ENCODE data around the gene RAD51B. TPM values are rescaled to one million over a fixed set of nuclear protein-coding genes. Genes with fewer than 3 reads are reported as not detected.
A peak's percentile ranks its signal among the peaks of the same experiment; 100 is the strongest.

The RAD51B gene
- total RNA-seq, 1 donor from 2014 or later: 28.5 TPM

- intact Hi-C loops (cut with DNase I): no loop called here
- H3K4me3 ChIP-seq: no peak overlapping the region
- H3K9me3 ChIP-seq: no peaks in the 10 kb centered on the region
- no peak overlapping the region for H3K27ac ChIP-seq
- no peaks in the 10 kb centered on the region for H3K27me3 ChIP-seq
- DNase-seq (ENCODE audit: extremely low spot score in 2 of 2): no peak
- peaks cover 53% of the 10 kb centered on the region for H3K4me1 ChIP-seq
- TF ChIP-seq POLR2AphosphoS5 (IDR thresholded peaks at IDR 0.05; ENCODE audit: insufficient read depth in 1 of 2, low read depth in 1 of 2) (peak in 1 of 2 donors; percentile 37), CTCF (IDR thresholded peaks at IDR 0.05) (no peak), POLR2A (IDR thresholded peaks at IDR 0.05) (no peak)
- H3K36me3 ChIP-seq: no peaks in the 10 kb centered on the region
These were observed 353.0 kb downstream of the RAD51B start for GRCh38 chr14:68172627-68173026.

- Histone ChIP-seq H3K36me3 (no peaks in the 10 kb centered on the region), H3K4me1 (peaks cover 50% of the 10 kb centered on the region), H3K27me3 (no peaks in the 10 kb centered on the region), H3K9me3 (no peaks in the 10 kb centered on the region), H3K4me3 (no peak overlapping the region), H3K27ac (peak overlapping the region; percentile 20)
- DNase-seq (ENCODE audit: extremely low spot score in 2 of 2): no peak
- TF ChIP-seq POLR2A (IDR thresholded peaks at IDR 0.05) (no peak), CTCF (IDR thresholded peaks at IDR 0.05) (no peak), POLR2AphosphoS5 (IDR thresholded peaks at IDR 0.05; ENCODE audit: insufficient read depth in 1 of 2, low read depth in 1 of 2) (no peak)
- intact Hi-C loops (cut with DNase I): no loop called here
These were observed 353.8 kb downstream of the RAD51B start for GRCh38 chr14:68173227-68173972.

- no peaks in the 10 kb centered on the region for H3K27me3 ChIP-seq
- DNase-seq (ENCODE audit: extremely low spot score in 2 of 2): no peak
- peaks cover 45% of the 10 kb centered on the region for H3K4me1 ChIP-seq
- no peaks in the 10 kb centered on the region for H3K36me3 ChIP-seq
- intact Hi-C loops (cut with DNase I): no loop called here
- no peak overlapping the region for H3K4me3 ChIP-seq
- TF ChIP-seq CTCF (IDR thresholded peaks at IDR 0.05) (no peak), POLR2AphosphoS5 (IDR thresholded peaks at IDR 0.05; ENCODE audit: insufficient read depth in 1 of 2, low read depth in 1 of 2) (no peak), POLR2A (IDR thresholded peaks at IDR 0.05) (no peak)
- no peak overlapping the region for H3K27ac ChIP-seq
- H3K9me3 ChIP-seq: no peaks in the 10 kb centered on the region
These were observed 354.9 kb downstream of the RAD51B start for GRCh38 chr14:68174446-68174845.

GRCh38 chr14:68176687-68177086 is 357.1 kb downstream of the RAD51B start:
- intact Hi-C loops (cut with DNase I): no loop called here

More at GRCh38 chr14:68176687-68177086, 357.1 kb downstream of the RAD51B start:
- no peak overlapping the region for H3K27ac ChIP-seq
- H3K4me3 ChIP-seq: no peak overlapping the region
- H3K4me1 ChIP-seq: peaks cover 53% of the 10 kb centered on the region
- no peak for DNase-seq (ENCODE audit: extremely low spot score in 2 of 2)
- no peaks in the 10 kb centered on the region for H3K27me3 ChIP-seq
- TF ChIP-seq CTCF (IDR thresholded peaks at IDR 0.05): no peak
- no peak for TF ChIP-seq POLR2AphosphoS5 (IDR thresholded peaks at IDR 0.05; ENCODE audit: insufficient read depth in 1 of 2, low read depth in 1 of 2)
- no peak for TF ChIP-seq POLR2A (IDR thresholded peaks at IDR 0.05)
- H3K36me3 ChIP-seq: no peaks in the 10 kb centered on the region
- no peaks in the 10 kb centered on the region for H3K9me3 ChIP-seq

Measured in vagina (tissue), 2 donors.